HCT116 (cell line): ENCODE results near the gene HUNK. TPM values are rescaled to one million over a fixed set of nuclear protein-coding genes. Genes with fewer than 3 reads are reported as not detected.

Experiments
- ATAC-seq: fragments of 200-7000 bp; cut with Tn5 transposase; 2 replicates; pipeline ENCODE4 v1.9.1; 2020; ENCODE audit warnings: mild to moderate bottlenecking, moderate library complexity
- BruUV-seq: library from RNA; stranded (reverse); fragments of 400-500 nt; replicated peaks from 2 replicates; lab custom pipeline; 2021; lab: Mats Ljungman, UMichigan
- CTCF ChIA-PET: fragments of 300-600 bp; sonication (Branson Sonifier 250); formaldehyde crosslinking; loops from one replicate; lab custom pipeline; 2021; ENCODE audit warnings: antibody characterized with exemption; lab: Charles Lee
- POLR2A ChIA-PET: fragments of 300-600, 350-600 bp; sonication (Branson Sonifier 250); formaldehyde crosslinking; loops from one replicate; lab custom pipeline; 2021; ENCODE audit warnings: antibody characterized with exemption; lab: Charles Lee
- RAD21 ChIA-PET, 2 experiments: fragments of 300-600 bp; sonication (Branson Sonifier 250); formaldehyde crosslinking; loops; one replicate each; lab custom pipeline; 2023; ENCODE audit warnings: low total read pairs in 2 of 2; ENCODE audit not compliant: uncharacterized antibody in 2 of 2, unreplicated experiment in 2 of 2, low non-redundant PET in 1 of 2; lab: Charles Lee
- DNase-seq: peaks from one replicate; pipeline ENCODE4 v3.0.0-alpha.2; 2010; ENCODE audit warnings: low read depth, low spot score
- H2AFZ ChIP-seq: fragments of 200-600 bp; shearing (Covaris generic), sonication (generic); 2 replicates; pipeline ENCODE4 v1.6.1; 2017; ENCODE audit warnings: low read depth, mixed run types, mixed read lengths, antibody characterized with exemption, low read length; ENCODE audit not compliant: poor library complexity, severe bottlenecking
- H3K27ac ChIP-seq: 2 replicates; pipeline ENCODE4 v1.5.1; 2012; ENCODE audit warnings: low read depth, low read length
- H3K27me3 ChIP-seq: fragments of 200-600 bp; sonication (generic); 2 replicates; pipeline ENCODE4 v1.6.1; 2016; ENCODE audit warnings: mixed run types, low read length, mixed read lengths; ENCODE audit not compliant: insufficient read depth
- H3K36me3 ChIP-seq, 2 experiments: fragments of 200-500 bp in 1 of 2; fragments of 200-600 bp in 1 of 2; sonication (Bioruptor generic) in 1 of 2; sonication (generic) in 1 of 2; 2 replicates each; pipeline versions ENCODE4 v1.5.1 to v1.6.1; 2014 to 2016; ENCODE audit warnings: low read length in 2 of 2, inconsistent platforms in 1 of 2, mixed read lengths in 1 of 2, mixed run types in 1 of 2; ENCODE audit not compliant: insufficient read depth in 2 of 2, control insufficient read depth in 1 of 2
- H3K4me1 ChIP-seq, 2 experiments: fragments of 200-600 bp in 1 of 2; sonication (generic) in 1 of 2; 2 replicates each; pipeline versions ENCODE4 v1.5.1 to v1.6.1; 2012 to 2017; ENCODE audit warnings: low read length in 2 of 2, inconsistent platforms in 1 of 2, mild to moderate bottlenecking in 1 of 2, mixed read lengths in 1 of 2, mixed run types in 1 of 2, moderate library complexity in 1 of 2; ENCODE audit not compliant: insufficient read depth in 2 of 2, control insufficient read depth in 1 of 2
- H3K4me2 ChIP-seq: fragments of 200-600 bp; sonication (generic); 2 replicates; pipeline ENCODE4 v1.6.1; 2017; ENCODE audit warnings: mixed run types, low read length, mixed read lengths
- H3K4me3 ChIP-seq, 2 experiments: fragments of 200-600 bp in 1 of 2; sonication (generic) in 1 of 2; replicated peaks in 1 of 2; 2 replicates each; pipeline ENCODE4 v1.5.1; 2011 to 2016; ENCODE audit warnings: low read length in 2 of 2, control low read depth in 1 of 2, low read depth in 1 of 2, mild to moderate bottlenecking in 1 of 2, mixed read lengths in 1 of 2, mixed run types in 1 of 2
- H3K79me2 ChIP-seq: fragments of 200-600 bp; sonication (generic); 2 replicates; pipeline ENCODE4 v1.6.1; 2017; ENCODE audit warnings: mild to moderate bottlenecking, mixed run types, low read length, moderate library complexity, mixed read lengths; ENCODE audit not compliant: insufficient read depth
- H3K9ac ChIP-seq: fragments of 200-600 bp; sonication (generic); 2 replicates; pipeline ENCODE4 v1.6.1; 2016; ENCODE audit warnings: low read length, mixed read lengths
- H3K9me2 ChIP-seq: fragments of 200-600 bp; sonication (generic), shearing (Covaris generic); 2 replicates; pipeline ENCODE4 v1.6.1; 2017; ENCODE audit warnings: mixed run types, mild to moderate bottlenecking, moderate library complexity; ENCODE audit not compliant: insufficient read depth
- H3K9me3 ChIP-seq, 2 experiments: fragments of 200-500 bp in 1 of 2; fragments of 200-600 bp in 1 of 2; sonication (Bioruptor generic) in 1 of 2; sonication (generic) in 1 of 2; 2 replicates each; pipeline ENCODE4 v1.6.1; 2014 to 2017; ENCODE audit warnings: low read length in 2 of 2, mixed read lengths in 2 of 2, inconsistent platforms in 1 of 2, low read depth in 1 of 2, mild to moderate bottlenecking in 1 of 2, mixed run types in 1 of 2, moderate library complexity in 1 of 2; ENCODE audit not compliant: control insufficient read depth in 1 of 2, insufficient read depth in 1 of 2
- H4K20me1 ChIP-seq: fragments of 200-600 bp; sonication (generic), shearing (Covaris generic); 2 replicates; pipeline ENCODE4 v1.6.1; 2017; ENCODE audit warnings: mixed run types, mild to moderate bottlenecking, moderate library complexity; ENCODE audit not compliant: insufficient read depth
- ATF3 ChIP-seq: IDR thresholded peaks from 2 replicates; pipeline ENCODE4 v1.6.1; 2012
- CTCF ChIP-seq, 3 experiments: fragments of 200-600 bp in 1 of 3; sonication (generic) in 1 of 3; IDR thresholded peaks in 2 of 3; conservative IDR thresholded peaks in 1 of 3; 2 replicates each; pipeline ENCODE4 v1.5.1; 2012 to 2017; ENCODE audit warnings: low read depth in 2 of 3, low read length in 2 of 3, antibody characterized with exemption in 1 of 3, borderline replicate concordance in 1 of 3, control low read depth in 1 of 3, mild to moderate bottlenecking in 1 of 3, mixed read lengths in 1 of 3, mixed run types in 1 of 3, moderate library complexity in 1 of 3; ENCODE audit not compliant: insufficient read depth in 1 of 3
- EZH2 ChIP-seq: fragments of 200-600 bp; sonication (generic); IDR thresholded peaks from 2 replicates; pipeline ENCODE4 v1.6.1; 2017; ENCODE audit warnings: antibody characterized with exemption, mixed run types
- EZH2phosphoT487 ChIP-seq: fragments of 200-600 bp; IDR thresholded peaks from 2 replicates; pipeline ENCODE4 v1.6.1; 2018; ENCODE audit warnings: antibody characterized with exemption, borderline replicate concordance
- POLR2A ChIP-seq: IDR thresholded peaks from 2 replicates; pipeline ENCODE4 v1.7.0; 2011; ENCODE audit warnings: borderline replicate concordance; ENCODE audit not compliant: insufficient read depth, insufficient read length; ENCODE audit errors: extremely low read depth
- POLR2AphosphoS5 ChIP-seq: IDR thresholded peaks from 2 replicates; pipeline ENCODE4 v1.6.1; 2011; ENCODE audit warnings: mild to moderate bottlenecking, low read depth, low read length, moderate library complexity
- RAD21 ChIP-seq: IDR thresholded peaks from 2 replicates; pipeline ENCODE4 v1.6.1; 2012; ENCODE audit warnings: low read depth, mild to moderate bottlenecking
- SIN3A ChIP-seq: IDR thresholded peaks from 2 replicates; pipeline ENCODE4 v1.6.1; 2012; ENCODE audit warnings: low read depth
- SRF ChIP-seq: IDR thresholded peaks from 2 replicates; pipeline ENCODE4 v1.6.1; 2012; ENCODE audit warnings: low read depth
- YY1 ChIP-seq: IDR thresholded peaks from 2 replicates; pipeline ENCODE4 v1.6.1; 2011; ENCODE audit warnings: low read length, low read depth, moderate library complexity, mild to moderate bottlenecking; ENCODE audit not compliant: insufficient replicate concordance; ENCODE audit errors: extremely low read depth
- intact Hi-C: fragments of 100-400 bp; cut with micrococcal nuclease; formaldehyde crosslinking; loops from 2 replicates; pipeline ENCODE4 v1.10.0; 2022
- total RNA-seq: library from RNA; stranded (reverse); gene quantifications from one replicate; pipeline ENCODE4 v1.2.1, GENCODE V29; 2021; ENCODE audit not compliant: unreplicated experiment
- TF ChIP-seq, protein P1 (sequence below): IDR thresholded peaks from 2 replicates; pipeline ENCODE4 v1.6.1; 2011; ENCODE audit warnings: mild to moderate bottlenecking, low read length, moderate library complexity; ENCODE audit not compliant: insufficient replicate concordance; ENCODE audit errors: extremely low read depth

HUNK gene
- total RNA-seq, 1 experiment from 2014 or later: not detected

DNA sequence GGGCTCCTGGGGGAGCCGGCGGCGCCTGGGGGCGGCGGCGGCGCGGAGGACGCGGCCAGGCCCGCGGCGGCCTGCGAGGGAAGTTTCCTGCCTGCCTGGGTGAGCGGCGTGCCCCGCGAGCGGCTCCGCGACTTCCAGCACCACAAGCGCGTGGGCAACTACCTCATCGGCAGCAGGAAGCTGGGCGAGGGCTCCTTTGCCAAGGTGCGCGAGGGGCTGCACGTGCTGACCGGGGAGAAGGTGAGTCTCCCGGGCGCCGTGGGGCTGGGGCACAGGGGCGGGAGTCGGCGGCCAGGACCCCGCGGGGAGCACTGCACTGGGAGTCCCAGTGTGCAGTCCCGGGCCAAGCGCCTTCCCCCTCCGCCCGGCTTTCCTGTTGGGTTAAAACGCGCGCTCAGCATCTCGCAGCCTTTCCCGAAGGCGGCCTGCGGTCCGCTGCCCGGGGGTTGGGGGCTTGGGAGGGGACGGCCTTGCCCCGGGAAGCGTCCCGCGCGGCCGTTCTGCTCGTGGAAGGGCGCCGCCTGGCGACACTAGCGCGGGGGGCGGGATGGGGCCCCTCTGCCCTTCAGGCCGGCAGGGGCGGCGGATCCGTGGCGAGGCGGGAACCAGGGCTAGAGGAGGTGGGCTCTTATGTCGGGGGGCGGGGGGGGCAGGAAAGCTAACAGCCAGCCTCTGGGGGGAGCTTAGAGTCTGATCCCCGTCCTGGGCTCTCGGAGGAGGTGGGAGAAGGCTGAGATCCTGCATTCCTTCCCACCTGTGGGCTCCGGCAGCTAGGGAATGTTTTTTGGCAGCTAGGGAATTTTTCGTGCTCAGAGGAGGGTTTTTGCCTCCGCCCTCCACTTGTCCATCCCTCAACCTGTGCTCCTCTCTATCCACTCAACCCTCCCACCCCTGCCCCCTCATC is 1.1 kb downstream of the HUNK start:
- Histone ChIP-seq H2AFZ (no peak overlapping the region), H3K9me3 (no peaks in the 10 kb centered on the region), H3K79me2 (no peaks in the 10 kb centered on the region), H3K9ac (no peak overlapping the region), H3K4me2 (no peak overlapping the region), H3K27me3 (peaks cover 40% of the 10 kb centered on the region), H3K4me3 (no peak overlapping the region), H3K27ac (no peak overlapping the region), H4K20me1 (no peaks in the 10 kb centered on the region), H3K36me3 (no peaks in the 10 kb centered on the region), H3K9me2 (no peaks in the 10 kb centered on the region), H3K4me1 (no peaks in the 10 kb centered on the region)
- POLR2A ChIA-PET: no interaction called here
- BruUV-seq: no TSS peak
- intact Hi-C loops: no loop called here
- TF ChIP-seq RAD21 (0 out of 2 replicates have a peak, but pooled peaks have one; percentile 3), CTCF (IDR thresholded peaks at IDR 0.05 in 2 of 3, conservative IDR thresholded peaks at IDR 0.05 in 1 of 3; ENCODE audit: borderline replicate concordance in 1 of 3, insufficient read depth in 1 of 3, low read depth in 2 of 3, low read length in 2 of 3) (peak in 1 of 3 experiments; percentile 38; a peak in 2 of 6 replicates), POLR2A (no peak)
- DNase-seq (no peak), ATAC-seq (peak; percentile 83)
- CTCF ChIA-PET: interaction anchor here (0.6 to 1.5 kb wide), 5 partner anchors 8 to 727 kb away, joined by 3 to 5 read pairs (median 3); no protein-coding TSS in a partner anchor
- RAD21 ChIA-PET: no interaction called here

DNA sequence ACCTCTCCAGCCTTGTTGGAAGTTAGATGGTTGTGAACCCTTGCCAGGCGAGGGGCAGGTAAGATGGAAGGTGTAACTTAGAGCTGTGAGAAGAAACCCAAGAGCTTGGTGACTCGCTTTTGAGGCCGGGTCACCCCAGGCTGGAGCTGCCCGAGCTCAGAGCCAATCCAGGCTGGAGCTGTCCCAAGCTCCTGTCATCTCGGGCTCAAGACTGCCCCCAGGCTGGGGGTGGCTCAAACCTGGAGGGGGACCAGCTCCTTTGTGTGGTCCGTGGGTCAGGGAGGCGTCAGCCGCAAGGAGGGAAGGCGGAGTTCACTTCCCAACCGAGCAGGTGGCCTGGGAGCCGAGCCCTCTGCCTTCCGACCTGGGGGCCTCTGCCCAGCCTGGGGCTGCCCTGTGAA is 2.0 kb downstream of the HUNK start:
- RAD21 ChIA-PET: no interaction called here
- Histone ChIP-seq H3K9me3 (no peaks in the 10 kb centered on the region), H3K9ac (no peak overlapping the region), H2AFZ (no peak overlapping the region), H3K36me3 (no peaks in the 10 kb centered on the region), H3K4me3 (no peak overlapping the region), H3K27ac (no peak overlapping the region), H3K27me3 (peaks cover 41% of the 10 kb centered on the region), H3K4me2 (no peak overlapping the region), H3K79me2 (no peaks in the 10 kb centered on the region), H3K4me1 (no peaks in the 10 kb centered on the region), H3K9me2 (no peaks in the 10 kb centered on the region), H4K20me1 (no peaks in the 10 kb centered on the region)
- CTCF ChIA-PET: interaction anchor here (0.9 to 1.5 kb wide), 4 partner anchors 9 to 726 kb away, joined by 3 to 5 read pairs (median 4); no protein-coding TSS in a partner anchor
- no TSS peak for BruUV-seq
- ATAC-seq (0 out of 2 replicates have a peak, but pooled peaks have one; percentile 29), DNase-seq (no peak)
- POLR2A ChIA-PET: no interaction called here
- intact Hi-C loops: no loop called here
- TF ChIP-seq, protein P1, sequence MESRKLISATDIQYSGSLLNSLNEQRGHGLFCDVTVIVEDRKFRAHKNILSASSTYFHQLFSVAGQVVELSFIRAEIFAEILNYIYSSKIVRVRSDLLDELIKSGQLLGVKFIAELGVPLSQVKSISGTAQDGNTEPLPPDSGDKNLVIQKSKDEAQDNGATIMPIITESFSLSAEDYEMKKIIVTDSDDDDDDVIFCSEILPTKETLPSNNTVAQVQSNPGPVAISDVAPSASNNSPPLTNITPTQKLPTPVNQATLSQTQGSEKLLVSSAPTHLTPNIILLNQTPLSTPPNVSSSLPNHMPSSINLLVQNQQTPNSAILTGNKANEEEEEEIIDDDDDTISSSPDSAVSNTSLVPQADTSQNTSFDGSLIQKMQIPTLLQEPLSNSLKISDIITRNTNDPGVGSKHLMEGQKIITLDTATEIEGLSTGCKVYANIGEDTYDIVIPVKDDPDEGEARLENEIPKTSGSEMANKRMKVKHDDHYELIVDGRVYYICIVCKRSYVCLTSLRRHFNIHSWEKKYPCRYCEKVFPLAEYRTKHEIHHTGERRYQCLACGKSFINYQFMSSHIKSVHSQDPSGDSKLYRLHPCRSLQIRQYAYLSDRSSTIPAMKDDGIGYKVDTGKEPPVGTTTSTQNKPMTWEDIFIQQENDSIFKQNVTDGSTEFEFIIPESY: no peak
- TF ChIP-seq ATF3 (no peak), YY1 (no peak), SIN3A (no peak), EZH2phosphoT487 (no peak), POLR2AphosphoS5 (no peak), SRF (no peak), EZH2 (no peak)
